ENCODE results near the gene FOSL1. TPM values are rescaled to one million over a fixed set of nuclear protein-coding genes. Genes with fewer than 3 reads are reported as not detected.
"Not testable (repeated sequence)": the region's sequence is repeated elsewhere in the genome, so short reads cannot be mapped to it uniquely, and the experiment has no call there.

Gene FOSL1
- total RNA-seq, 1 experiment from 2014 or later: 232 TPM

DNA sequence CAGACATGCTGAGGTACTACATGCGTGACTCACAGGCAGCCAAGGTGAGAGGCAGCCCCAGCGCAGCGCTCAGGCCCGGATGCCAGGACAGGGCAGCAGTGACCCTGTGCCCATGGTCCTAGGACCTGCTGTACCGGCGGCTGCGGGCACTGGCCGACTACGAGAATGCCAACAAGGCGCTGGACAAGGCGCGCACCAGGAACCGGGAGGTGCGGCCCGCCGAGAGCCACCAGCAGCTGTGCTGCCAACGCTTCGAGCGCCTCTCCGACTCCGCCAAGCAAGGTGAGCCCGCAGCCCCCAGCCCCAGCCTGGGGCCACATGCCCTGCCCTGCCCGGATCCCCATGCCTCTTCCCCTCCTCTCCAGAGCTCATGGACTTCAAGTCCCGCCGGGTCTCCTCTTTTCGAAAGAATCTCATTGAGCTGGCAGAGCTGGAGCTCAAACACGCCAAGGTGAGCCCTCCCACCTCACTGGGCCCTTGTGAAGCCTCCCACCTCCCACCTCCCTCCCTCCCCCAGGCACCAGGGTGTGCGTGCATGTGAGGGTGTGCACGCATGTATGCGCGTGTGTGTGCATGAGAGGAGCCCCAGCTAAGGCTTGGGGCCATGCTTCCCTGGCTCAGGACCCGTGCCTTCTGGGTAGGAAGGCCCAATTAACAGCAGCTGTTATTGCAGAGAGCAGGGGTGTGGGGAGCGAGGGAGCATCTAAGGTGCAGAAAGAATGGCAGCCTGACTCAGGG lies 47.5 kb downstream of the FOSL1 start:
- DNase-seq (ENCODE audit: low read depth): no peak

DNA sequence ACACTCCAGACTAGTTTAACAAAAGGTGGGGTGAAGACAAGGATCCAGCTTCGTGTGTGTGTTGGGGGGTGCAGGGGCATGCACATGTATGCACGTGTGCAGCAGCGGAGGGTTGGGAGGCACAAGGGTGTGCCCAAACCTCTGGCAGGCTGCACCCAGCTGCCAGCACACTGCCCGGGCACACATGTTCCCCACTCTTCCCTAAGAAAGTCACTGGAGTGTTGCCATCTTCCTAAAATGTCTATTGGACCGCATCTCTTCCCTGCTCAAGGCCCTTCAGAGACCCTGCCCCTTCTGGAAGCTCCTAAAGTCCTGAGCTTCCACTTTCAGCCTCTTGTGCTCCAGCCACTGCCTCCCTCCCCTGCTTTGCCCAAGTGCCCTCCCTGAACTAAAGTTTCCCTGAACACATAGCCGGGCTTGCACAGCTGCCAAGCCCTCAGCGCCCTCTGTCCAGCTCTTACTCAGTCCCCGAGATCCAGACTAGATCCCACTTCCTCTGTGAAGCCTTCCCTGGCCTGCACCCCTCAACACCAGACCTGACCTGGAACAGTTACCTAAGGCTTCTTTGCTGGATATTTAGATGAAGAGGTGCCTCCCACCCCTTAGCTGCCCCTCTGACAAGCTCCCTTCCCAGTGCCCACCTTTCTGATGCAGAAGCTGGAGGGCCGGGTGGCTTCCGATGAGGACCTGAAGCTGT lies 48.2 kb downstream of the FOSL1 start:
- DNase-seq (ENCODE audit: low read depth): peak; percentile 31

DNA sequence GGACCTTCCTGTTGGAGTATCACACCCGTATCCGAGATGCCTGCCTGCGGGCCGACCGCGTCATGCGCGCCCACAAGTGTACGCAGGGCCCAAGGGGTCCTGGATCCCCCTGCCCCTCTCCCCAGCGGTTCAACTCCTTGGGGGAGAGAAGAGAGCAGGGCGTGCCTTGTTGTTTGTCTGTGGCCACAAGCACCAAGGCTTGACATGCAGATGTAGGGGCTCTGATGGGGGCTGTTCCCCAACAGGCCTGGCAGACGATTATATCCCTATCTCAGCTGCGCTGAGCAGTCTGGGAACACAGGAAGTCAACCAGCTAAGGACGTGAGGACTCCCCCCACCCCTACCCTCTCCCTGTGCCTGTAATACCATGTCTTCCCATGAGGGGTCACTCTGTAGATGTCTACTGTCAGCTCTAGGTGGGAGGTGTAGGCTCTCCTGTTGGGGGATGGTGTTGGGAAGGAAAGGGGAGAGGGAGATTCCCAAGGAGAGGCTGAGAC lies 49.1 kb downstream of the FOSL1 start:
- DNase-seq (ENCODE audit: low read depth): peak; percentile 52

DNA sequence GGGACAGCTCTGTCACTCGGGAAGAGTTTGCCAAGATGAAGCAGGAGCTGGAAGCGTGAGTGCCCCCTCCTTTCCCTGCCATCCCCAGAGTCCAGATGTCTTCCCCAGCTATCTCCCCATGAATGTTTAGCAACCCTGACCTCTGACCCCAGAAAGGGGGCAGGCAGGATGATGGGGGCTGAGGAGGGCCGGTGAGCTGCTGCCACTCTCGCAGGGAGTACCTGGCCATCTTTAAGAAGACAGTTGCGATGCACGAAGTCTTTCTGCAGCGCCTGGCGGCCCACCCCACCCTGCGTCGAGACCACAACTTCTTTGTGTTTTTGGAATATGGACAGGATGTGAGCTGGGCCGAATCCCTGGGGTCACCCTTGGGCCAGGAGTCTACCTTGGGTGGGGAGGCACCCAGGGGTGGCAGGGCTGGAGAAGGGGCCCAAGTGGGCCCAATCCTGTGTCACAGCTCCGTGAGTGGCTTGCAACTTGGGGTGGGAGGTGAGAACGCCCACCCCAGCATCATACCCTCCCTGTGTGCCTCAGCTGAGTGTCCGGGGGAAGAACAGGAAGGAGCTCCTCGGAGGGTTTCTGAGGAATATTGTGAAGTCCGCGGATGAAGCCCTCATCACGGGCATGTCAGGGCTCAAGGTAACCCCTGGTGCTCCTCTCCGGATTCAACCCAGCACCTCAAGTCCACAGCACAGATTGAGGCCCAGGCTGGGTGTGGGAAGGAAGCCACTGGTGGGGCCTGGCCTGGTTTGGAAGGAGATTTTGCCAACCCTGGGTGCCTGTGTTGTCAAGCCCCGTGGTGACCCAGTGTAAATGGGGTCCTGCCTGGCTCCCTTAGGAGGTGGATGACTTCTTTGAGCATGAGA lies 49.7 kb downstream of the FOSL1 start:
- DNase-seq (ENCODE audit: low read depth): peak; percentile 39

DNA sequence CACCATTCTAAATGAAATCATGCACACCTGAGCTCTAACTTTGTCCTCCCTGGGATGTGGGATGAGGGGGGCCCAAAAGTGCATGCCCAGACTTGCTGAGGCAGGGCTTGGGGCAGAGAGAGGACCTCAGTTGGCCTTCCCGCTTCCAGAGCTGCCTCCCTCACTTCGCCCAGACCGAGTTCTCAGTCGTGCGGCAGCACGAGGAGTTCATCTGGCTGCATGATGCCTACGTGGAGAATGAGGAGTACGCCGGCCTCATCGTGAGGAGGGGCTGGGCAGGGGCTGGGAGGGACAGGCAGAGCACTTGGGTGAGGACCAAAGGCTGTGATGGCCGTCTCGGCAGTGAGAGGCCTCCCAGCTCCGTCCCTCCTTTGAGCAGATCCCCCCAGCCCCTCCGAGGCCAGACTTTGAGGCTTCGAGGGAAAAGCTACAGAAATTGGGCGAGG lies 50.4 kb downstream of the FOSL1 start:
- DNase-seq (ENCODE audit: low read depth): no peak

DNA sequence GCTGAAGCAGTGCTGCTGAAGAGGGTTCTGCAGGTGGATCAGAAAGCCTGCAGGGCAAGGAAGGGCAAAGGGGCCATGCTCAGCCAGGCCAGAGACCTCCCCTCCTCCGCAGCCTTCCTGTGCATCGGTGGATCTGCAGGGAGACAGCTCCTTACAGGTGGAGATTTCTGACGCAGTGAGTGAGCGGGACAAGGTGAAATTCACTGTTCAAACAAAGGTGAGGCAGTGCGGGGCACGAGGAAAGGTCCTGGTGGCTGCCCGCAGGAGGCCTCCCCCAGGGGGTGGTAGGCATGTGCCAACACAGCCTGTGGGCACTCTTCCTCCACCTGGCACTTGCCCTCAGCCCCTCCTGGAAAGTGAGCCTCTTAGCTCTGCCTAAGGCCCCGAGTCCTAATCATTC lies 50.8 kb downstream of the FOSL1 start:
- no peak for DNase-seq (ENCODE audit: low read depth)

DNA sequence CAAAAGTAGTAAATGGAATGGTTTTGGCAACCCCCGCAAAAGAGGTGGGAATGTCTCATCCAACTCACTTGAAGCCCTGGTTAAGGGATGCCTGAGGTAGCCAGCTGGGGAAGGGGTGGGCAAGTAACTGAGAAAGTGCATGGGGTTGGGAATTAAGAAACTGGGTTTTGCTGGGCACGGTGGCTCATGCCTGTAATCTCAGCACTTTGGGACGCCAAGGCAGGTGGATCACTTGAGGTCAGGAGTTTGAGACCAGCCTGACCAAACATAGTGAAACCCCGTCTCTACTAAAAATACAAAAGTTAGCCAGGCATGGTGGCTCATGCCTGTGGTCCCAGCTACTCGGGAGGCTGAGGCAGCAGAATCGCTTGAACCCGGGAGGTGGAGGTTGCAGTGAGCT lies 51.5 kb downstream of the FOSL1 start:
- not testable (repeated sequence) for DNase-seq (ENCODE audit: low read depth)

DNA sequence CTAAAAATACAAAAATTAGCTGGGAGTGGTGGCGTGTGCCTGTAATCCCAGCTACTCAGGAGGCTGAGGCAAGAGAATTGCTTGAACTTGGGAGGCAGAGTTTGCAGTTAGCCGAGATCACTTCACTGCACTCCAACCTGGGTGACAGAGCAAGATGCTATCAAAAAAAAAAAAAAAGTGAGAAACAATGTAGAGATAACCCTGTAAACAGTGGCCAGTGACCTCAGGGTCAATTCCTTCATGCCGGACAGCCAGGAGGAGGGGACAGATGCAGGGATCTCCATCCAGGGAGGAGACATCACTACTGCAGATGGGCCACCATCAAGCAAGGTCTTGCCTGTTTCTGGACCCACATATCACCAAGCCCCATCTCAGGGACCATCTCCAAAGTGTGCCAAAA lies 52.4 kb downstream of the FOSL1 start:
- DNase-seq (ENCODE audit: low read depth): no peak

DNA sequence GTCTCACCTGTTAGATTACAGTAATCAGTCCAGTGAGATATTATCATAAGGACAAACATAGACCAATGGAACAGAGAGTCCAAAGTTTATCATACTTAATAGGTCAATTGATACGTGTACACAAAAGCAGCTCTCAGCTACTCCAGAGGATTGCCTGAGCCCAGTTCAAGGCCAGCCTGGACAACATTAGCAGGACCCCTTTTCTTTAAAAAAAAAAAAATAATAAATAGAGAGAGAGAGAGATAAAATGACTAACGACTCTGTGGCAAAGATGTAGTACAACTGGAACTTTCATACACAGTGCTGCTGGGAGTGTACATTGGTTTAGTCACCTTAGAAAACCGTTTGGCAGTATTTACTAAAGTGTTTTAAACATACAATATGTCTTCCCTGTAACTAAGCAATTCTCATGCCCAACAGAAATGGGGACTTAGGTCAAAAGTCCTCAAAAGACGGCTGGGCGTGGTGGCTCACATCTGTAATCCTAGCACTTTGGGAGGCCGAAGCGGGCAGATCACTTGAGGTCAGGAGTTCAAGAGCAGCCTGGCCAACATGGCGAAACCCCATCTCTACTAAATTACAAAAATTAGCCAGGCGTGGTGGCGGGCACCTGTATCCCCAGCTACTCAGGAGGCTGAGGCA lies 55.8 kb downstream of the FOSL1 start:
- DNase-seq (ENCODE audit: low read depth): no peak

DNA sequence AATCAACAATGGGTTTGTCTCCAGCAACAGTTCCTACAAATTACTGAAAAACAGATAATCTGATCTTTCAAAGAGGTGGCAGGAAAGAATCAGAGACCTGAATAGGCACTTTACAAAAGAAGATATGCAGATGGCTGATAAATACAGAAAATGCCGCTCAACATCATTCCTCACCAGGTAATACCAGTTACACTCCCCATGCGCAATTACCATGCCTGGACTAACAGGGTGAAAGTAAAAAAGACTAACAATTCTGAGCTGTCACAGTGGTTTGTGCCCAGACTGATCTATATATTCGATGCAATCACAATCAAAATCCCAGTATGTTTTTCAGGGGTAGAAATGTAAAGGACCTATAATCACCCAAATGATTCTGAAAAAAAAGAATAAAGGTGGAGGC lies 56.4 kb downstream of the FOSL1 start:
- DNase-seq (ENCODE audit: low read depth): no peak

DNA sequence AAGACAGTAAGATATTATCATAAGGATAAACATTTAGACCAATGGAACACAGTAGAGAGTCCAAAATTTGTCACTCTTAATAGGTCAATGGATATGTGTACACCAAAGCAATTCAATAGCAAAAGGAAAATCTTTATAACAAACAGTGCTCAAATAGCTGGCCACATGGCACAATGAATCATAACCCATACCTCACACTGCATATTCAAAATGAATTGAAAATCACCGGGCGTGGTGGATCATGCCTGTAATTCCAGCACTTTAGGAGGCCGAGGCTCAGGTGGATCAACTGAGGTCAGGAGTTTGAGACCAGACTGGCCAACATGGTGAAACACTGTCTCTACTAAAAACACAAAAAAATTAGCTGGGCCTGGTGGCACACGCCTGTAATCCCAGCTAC lies 58.0 kb downstream of the FOSL1 start:
- DNase-seq (ENCODE audit: low read depth): no peak

Other genes with a start within 250 kb of the FOSL1 start
- gene RELA, start 237.5 kb downstream of the FOSL1 start, total RNA-seq (2014; rRNA removed; shearing (Covaris generic)): 33.3 and 34.2 TPM in 2 replicates
- gene KAT5, start 188.1 kb downstream of the FOSL1 start, total RNA-seq (2014; rRNA removed; shearing (Covaris generic)): 36.8 and 47.9 TPM in 2 replicates
- 38.3 and 54.8 TPM in 2 replicates for gene RNASEH2C, start 179.6 kb downstream of the FOSL1 start, total RNA-seq (2014; rRNA removed; shearing (Covaris generic))
- gene AP5B1, start 119.4 kb downstream of the FOSL1 start, total RNA-seq (2014; rRNA removed; shearing (Covaris generic)): 4.2 and 6.7 TPM in 2 replicates
- not detected in 2 replicates for gene OVOL1, start 113.3 kb downstream of the FOSL1 start, total RNA-seq (2014; rRNA removed; shearing (Covaris generic))
- 0.20 TPM in 1 of 2 replicates, not detected in the other for gene SNX32, start 66.4 kb downstream of the FOSL1 start, total RNA-seq (2014; rRNA removed; shearing (Covaris generic))
- gene CFL1, start 42.2 kb downstream of the FOSL1 start, total RNA-seq (2014; rRNA removed; shearing (Covaris generic)): 2,043 and 2,212 TPM in 2 replicates
- 38.9 and 40.6 TPM in 2 replicates for gene MUS81, start 40.0 kb downstream of the FOSL1 start, total RNA-seq (2014; rRNA removed; shearing (Covaris generic))
- gene EFEMP2, start 27.6 kb downstream of the FOSL1 start, total RNA-seq (2014; rRNA removed; shearing (Covaris generic)): 5.4 and 8.4 TPM in 2 replicates
- 5.4 and 8.9 TPM in 2 replicates for gene CTSW, start 20.6 kb downstream of the FOSL1 start, total RNA-seq (2014; rRNA removed; shearing (Covaris generic))
- gene FIBP, start 11.9 kb downstream of the FOSL1 start, total RNA-seq (2014; rRNA removed; shearing (Covaris generic)): 141 and 145 TPM in 2 replicates
- 34.7 and 61.6 TPM in 2 replicates for gene CCDC85B, start 9.7 kb downstream of the FOSL1 start, total RNA-seq (2014; rRNA removed; shearing (Covaris generic))
- gene C11orf68, start 18.7 kb upstream of the FOSL1 start, total RNA-seq (2014; rRNA removed; shearing (Covaris generic)): 31.1 and 37.5 TPM in 2 replicates
- gene DRAP1, start 19.0 kb upstream of the FOSL1 start, total RNA-seq (2014; rRNA removed; shearing (Covaris generic)): 405 and 548 TPM in 2 replicates
- gene TSGA10IP, start 45.1 kb upstream of the FOSL1 start, total RNA-seq (2014; rRNA removed; shearing (Covaris generic)): not detected in 2 replicates
- 39.4 and 58.1 TPM in 2 replicates for gene SART1, start 61.3 kb upstream of the FOSL1 start, total RNA-seq (2014; rRNA removed; shearing (Covaris generic))
- gene EIF1AD, start 101.8 kb upstream of the FOSL1 start, total RNA-seq (2014; rRNA removed; shearing (Covaris generic)): 38.4 and 42.7 TPM in 2 replicates
- 66.9 and 101 TPM in 2 replicates for gene BANF1, start 102.1 kb upstream of the FOSL1 start, total RNA-seq (2014; rRNA removed; shearing (Covaris generic))
- gene CST6, start 111.6 kb upstream of the FOSL1 start, total RNA-seq (2014; rRNA removed; shearing (Covaris generic)): 0.60 and 1.5 TPM in 2 replicates
- 0.20 and 0.36 TPM in 2 replicates for gene CATSPER1, start 126.1 kb upstream of the FOSL1 start, total RNA-seq (2014; rRNA removed; shearing (Covaris generic))
- not detected in 2 replicates for gene GAL3ST3, start 148.8 kb upstream of the FOSL1 start, total RNA-seq (2014; rRNA removed; shearing (Covaris generic))
- gene SF3B2, start 152.0 kb upstream of the FOSL1 start, total RNA-seq (2014; rRNA removed; shearing (Covaris generic)): 198 and 205 TPM in 2 replicates
- 16.7 and 19.1 TPM in 2 replicates for gene PACS1, start 169.9 kb upstream of the FOSL1 start, total RNA-seq (2014; rRNA removed; shearing (Covaris generic))